Ishikawa (cell line): ENCODE measurements around the gene YBX1.

Source experiments
- EP300 ChIP-seq: IDR thresholded peaks from 2 replicates; pipeline ENCODE4 v1.6.1; 2012; ENCODE audit warnings: borderline replicate concordance
- MAX ChIP-seq: IDR thresholded peaks from 2 replicates; pipeline ENCODE4 v1.6.1; 2012
- TAF1 ChIP-seq: IDR thresholded peaks from 2 replicates; pipeline ENCODE4 v1.6.1; 2012; ENCODE audit warnings: low read depth, mild to moderate bottlenecking
- ZBTB7A ChIP-seq: IDR thresholded peaks from 2 replicates; pipeline ENCODE4 v1.6.1; 2012; ENCODE audit warnings: low read depth

GRCh38 chr1:42713293-42713692, 31.1 kb downstream of the YBX1 start:
- TF ChIP-seq TAF1: no peak
- TF ChIP-seq MAX: no peak
- no peak for TF ChIP-seq EP300
- no peak for TF ChIP-seq ZBTB7A
